GM18861 (cell line): ENCODE measurements around the gene RPF1.
A peak's percentile ranks its signal among the peaks of the same experiment; 100 is the strongest.
"Not testable (repeated sequence)": the region's sequence is repeated elsewhere in the genome, so short reads cannot be mapped to it uniquely, and the experiment has no call there.

ENCODE experiments used
- ATAC-seq: cut with Tn5 transposase; IDR thresholded peaks from one replicate; pipeline ENCODE4 v1.9.1; 2021; ENCODE audit not compliant: unreplicated experiment

The RPF1 gene, protein sequence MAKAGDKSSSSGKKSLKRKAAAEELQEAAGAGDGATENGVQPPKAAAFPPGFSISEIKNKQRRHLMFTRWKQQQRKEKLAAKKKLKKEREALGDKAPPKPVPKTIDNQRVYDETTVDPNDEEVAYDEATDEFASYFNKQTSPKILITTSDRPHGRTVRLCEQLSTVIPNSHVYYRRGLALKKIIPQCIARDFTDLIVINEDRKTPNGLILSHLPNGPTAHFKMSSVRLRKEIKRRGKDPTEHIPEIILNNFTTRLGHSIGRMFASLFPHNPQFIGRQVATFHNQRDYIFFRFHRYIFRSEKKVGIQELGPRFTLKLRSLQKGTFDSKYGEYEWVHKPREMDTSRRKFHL

GRCh38 chr1:84478876-84479868 lies at the start of gene RPF1:
Gene RPF1 (plus strand): TSS chr1:84479266. CDS start chr1:84479282, 16 bp downstream.
- peak; percentile 91 for ATAC-seq

DNA sequence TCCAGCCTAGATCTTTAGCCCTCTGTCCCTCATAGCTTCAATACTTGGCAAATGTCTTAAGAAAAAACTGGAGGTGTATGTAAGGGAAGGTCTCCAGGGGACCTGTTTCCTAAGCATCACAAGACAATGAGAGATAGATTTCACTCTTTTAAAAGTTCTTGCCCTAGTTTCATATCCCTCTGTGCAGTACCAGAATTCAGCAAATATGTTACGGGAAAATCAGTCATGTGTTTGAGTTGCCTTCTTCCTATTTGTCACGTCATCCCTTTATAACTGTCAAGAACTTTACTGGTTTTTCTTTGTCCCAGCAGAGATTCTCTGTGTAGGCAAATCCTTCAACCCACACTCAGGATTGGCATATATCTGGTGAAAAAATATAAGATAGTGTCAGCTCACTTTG lies 48.5 kb upstream of the RPF1 start:
- ATAC-seq: no peak

DNA sequence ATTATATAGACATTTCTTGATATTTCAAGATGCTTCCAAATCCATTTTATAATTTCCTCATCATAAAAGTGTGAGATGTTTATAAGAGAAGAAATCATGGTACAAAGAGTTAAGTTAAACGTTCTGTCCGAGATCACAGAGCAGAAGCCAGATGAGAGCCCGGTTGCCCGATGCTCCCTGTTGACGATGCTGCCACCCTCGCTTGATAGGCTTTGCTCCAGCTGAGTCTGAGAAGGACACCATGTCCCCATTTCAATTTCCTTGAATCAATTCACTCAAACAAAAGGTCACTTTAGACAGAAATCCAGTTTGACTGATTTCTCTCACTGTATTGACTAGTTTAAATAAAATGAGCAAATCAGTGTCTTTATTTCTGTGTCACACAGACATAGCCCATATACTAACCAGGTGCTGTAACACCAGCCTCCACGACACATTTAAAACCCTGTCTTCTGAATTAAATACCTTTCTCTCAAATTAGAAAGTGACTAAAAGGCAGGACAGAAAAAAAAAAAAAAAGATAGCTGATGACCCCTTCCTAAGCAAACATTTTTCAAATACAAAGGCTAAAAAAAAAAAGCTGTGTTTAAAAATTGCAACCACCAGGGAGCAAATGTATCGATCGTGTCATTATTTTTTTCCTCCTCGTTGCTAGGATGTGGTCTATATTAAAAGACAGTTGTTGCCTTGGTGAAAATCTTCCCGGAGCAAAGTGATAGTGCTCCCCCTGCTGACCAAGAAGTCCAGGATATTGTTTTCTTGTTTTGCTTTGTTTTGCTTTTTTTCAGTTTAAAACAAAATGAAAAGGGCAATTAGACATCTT lies 45.6 kb upstream of the RPF1 start:
- peak; percentile 67 for ATAC-seq

DNA sequence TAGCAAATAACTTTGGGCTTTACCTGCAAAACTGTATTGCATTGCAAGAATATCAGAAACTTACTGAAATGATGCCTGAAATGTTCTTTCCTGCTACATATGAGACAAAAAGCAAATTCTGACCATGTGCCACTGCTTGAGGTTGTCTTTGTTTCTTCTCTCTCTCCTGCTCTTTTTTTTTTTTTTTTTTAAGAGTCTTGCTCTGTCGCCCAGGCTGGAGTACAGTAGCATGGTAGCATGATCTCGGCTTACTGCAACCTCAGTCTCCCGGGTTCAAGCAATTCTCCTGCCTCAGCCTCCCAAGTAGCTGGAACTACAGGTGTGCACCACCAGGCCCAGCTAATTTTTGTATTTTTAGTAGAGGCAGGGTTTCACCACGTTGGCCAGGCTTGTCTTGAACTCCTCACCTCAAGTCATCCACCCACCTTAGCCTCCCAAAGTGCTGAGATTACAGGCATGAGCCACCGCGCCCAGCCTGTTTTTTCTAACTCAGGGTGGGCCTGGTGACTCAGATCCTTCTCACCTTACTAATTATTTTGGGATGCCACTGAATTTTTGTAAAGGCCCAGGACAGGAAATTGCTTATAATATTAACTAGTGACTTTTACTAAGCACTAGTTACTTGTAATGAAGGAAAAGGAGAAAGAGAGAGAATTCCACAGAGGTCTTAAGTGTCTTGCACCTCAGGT lies 44.8 kb upstream of the RPF1 start:
- no peak for ATAC-seq

GRCh38 chr1:84434801-84435549 lies 44.1 kb upstream of the RPF1 start:
- peak; percentile 38 for ATAC-seq

DNA sequence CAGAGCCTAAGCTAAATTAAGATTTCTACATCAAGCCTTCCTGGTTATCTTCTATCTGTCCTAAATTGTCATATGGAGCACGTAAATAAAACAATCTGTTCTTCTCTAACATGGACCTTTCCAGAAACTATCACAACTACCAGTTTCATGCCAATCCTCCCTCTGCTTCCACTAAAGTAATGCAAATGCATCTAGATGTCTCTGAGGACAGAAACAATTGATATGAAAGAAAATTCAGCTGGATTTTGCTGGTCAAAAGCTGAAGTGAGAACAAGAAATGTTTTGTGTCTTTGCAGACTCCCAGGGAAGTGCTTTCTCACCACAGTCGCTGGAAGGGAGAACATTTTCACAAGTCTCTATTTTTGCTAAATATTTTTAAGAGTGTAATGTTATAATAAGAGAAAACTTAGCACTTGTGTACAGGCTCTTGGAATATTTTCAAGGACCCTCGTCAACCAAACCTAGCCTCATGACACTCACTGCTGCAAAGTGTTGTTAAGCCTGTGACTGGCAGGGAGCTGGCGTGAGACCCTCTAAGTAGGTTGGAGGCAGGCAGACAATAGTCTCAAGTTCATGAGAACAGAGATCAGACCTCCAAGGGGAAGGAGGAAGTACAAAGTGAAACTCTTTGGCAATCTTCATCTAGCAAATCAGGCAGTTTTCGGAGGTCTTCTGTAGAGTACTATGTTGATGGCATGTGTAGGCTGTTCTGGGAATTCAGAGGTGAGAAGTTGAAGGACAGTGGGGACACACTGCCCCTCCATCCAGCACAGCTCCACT lies 42.0 kb upstream of the RPF1 start:
- ATAC-seq: peak; percentile 40

- ATAC-seq: peak; percentile 100
These were observed 36.8 kb upstream of the RPF1 start for GRCh38 chr1:84442256-84442655.

- not testable (repeated sequence) for ATAC-seq
These were observed 36.1 kb upstream of the RPF1 start for GRCh38 chr1:84442747-84443646.

GRCh38 chr1:84448704-84449103 lies 30.4 kb upstream of the RPF1 start:
- not testable (repeated sequence) for ATAC-seq

DNA sequence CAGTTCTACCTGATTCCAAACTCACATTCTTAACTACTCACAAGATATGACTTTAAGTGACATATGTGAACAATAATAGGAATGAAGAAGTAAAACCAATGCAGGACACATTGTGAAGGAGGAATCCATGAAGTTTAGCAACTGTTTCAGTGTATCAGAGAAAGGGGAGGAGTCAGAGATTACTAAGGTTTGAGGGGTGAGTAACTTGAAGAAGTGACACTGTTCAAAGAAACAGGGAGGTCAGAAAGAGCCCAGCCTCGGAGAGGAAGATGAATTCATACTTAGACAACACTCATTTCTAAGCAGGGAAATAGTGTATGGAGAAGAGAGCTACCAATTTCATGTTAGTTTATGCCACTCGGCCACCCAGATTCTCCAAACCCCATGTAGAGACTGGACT lies 28.2 kb upstream of the RPF1 start:
- no peak for ATAC-seq

- ATAC-seq: no peak
These were observed 26.6 kb upstream of the RPF1 start for GRCh38 chr1:84452436-84452835.

GRCh38 chr1:84462118-84462517 lies 16.9 kb upstream of the RPF1 start:
- no peak for ATAC-seq

- ATAC-seq: no peak
These were observed 11.8 kb upstream of the RPF1 start for GRCh38 chr1:84467298-84467697.

DNA sequence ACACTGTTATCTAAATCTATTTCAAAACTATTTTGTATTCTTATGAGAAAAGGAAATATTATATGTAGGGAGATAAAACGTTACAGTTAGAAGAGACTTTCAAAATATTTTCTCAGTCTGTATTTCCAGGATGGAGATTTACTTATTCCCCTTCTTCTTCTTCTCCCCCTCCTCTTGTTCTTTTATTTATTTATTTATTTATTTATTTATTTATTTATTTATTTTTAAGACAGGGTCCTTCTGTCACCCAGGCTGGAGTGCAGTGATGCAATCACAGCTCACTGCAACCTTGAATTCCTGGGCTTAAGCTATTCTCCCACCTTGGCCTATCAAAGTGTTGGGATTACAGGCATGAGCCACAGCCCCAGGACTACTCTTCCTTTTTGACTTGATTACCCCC lies 2.8 kb upstream of the RPF1 start:
- ATAC-seq: no peak

GRCh38 chr1:84479998-84480397 lies 932 bp downstream of the RPF1 start:
- peak; percentile 3 for ATAC-seq

GRCh38 chr1:84480650-84481049 lies 1.6 kb downstream of the RPF1 start:
- no peak for ATAC-seq

- no peak for ATAC-seq
These were observed 2.3 kb downstream of the RPF1 start for GRCh38 chr1:84481317-84481716.

DNA sequence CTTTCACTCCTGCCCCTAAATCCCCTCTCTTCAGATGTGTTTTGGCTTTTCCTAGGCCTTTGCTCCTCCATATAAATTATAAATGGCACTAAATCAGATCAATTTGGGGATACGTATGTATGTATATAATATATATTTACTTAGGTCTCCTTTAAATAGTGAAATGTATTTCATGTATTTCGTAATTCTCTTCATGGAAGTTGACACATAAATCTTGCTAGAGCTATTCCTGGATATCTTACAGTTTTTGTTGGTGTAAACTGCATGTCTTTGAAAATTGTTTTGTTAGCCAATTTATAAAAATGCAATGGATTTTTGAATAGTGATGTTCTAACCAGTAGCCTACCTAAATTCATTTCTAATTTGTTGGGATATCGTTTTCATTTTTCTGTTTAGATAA lies 9.0 kb downstream of the RPF1 start:
- ATAC-seq: no peak
